Esophagus muscularis mucosa (tissue), 4 donors: ENCODE measurements around the gene ERN1. TPM values are rescaled to one million over a fixed set of nuclear protein-coding genes. Genes with fewer than 3 reads are reported as not detected.

Experiments
- DNase-seq: peaks from one replicate; pipeline ENCODE4 v3.0.0-alpha.2; 2017; ENCODE audit errors: extremely low spot score
- H3K27ac ChIP-seq, 4 donors: fragments of 200-600 bp; sonication (generic); replicated peaks in 1 of 4; 1 replicate in 3 of 4; 2 replicates in 1 of 4; pipeline ENCODE4 v1.5.1; 2016 to 2019; ENCODE audit warnings: mild to moderate bottlenecking in 1 of 4
- H3K27me3 ChIP-seq, 4 donors: fragments of 200-600 bp; sonication (generic); one replicate each; pipeline versions ENCODE4 v1.5.1 to v1.6.0; 2016 to 2019
- H3K36me3 ChIP-seq, 4 donors: fragments of 200-600 bp; sonication (generic); one replicate each; pipeline ENCODE4 v1.5.1; 2016 to 2019
- H3K4me1 ChIP-seq, 4 donors: fragments of 200-600 bp; sonication (generic); one replicate each; pipeline ENCODE4 v1.5.1; 2016 to 2019
- H3K4me3 ChIP-seq, 4 donors: fragments of 200-600 bp; sonication (generic); 1 replicate in 2 of 4; 2 replicates in 2 of 4; pipeline ENCODE4 v1.5.1; 2016 to 2019; ENCODE audit warnings: mild to moderate bottlenecking in 4 of 4, moderate library complexity in 1 of 4
- H3K9me3 ChIP-seq, 4 donors: fragments of 200-600 bp; sonication (generic); 1 replicate in 3 of 4; 2 replicates in 1 of 4; pipeline ENCODE4 v1.5.1; 2016 to 2019
- CTCF ChIP-seq, 3 experiments: fragments of 200-600 bp in 2 of 3; fragments of 450-650 bp in 1 of 3; sonication (generic) in 2 of 3; IDR thresholded peaks; one replicate each; pipeline ENCODE4 v1.5.1; 2017 to 2019; ENCODE audit warnings: antibody characterized with exemption in 3 of 3, mild to moderate bottlenecking in 2 of 3, moderate library complexity in 1 of 3
- EP300 ChIP-seq: sonication (generic); formaldehyde crosslinking; IDR thresholded peaks from one replicate; pipeline ENCODE4 v1.6.1; 2017; ENCODE audit warnings: antibody characterized with exemption
- POLR2A ChIP-seq: fragments of 450-650 bp; IDR thresholded peaks from one replicate; pipeline ENCODE4 v1.6.1; 2017; ENCODE audit warnings: antibody characterized with exemption, moderate library complexity, mild to moderate bottlenecking, low read depth
- POLR2AphosphoS5 ChIP-seq, 2 donors: sonication (generic); formaldehyde crosslinking; IDR thresholded peaks; one replicate each; pipeline ENCODE4 v1.6.1; 2017; ENCODE audit warnings: antibody characterized with exemption in 2 of 2
- WGBS: methylation state at CpG from one replicate; pipeline ENCODE4 v1.1.5; 2018; 5-methylcytosine and 5-hydroxymethylcytosine counted together
- intact Hi-C: fragments of 100-400 bp; cut with DNase I; formaldehyde crosslinking; loops from one replicate; pipeline ENCODE4 v1.15.1; 2023
- total RNA-seq, 4 donors: library from RNA; depleted of rRNA; stranded (reverse); fragments of >200 nt; gene quantifications; one replicate each; pipeline versions ENCODE4 v1.1.0 to v1.2.1, GENCODE V29; 2016

The ERN1 gene
- total RNA-seq, 4 donors from 2014 or later: 6.2 to 11.2 (median 9.3) TPM

DNA sequence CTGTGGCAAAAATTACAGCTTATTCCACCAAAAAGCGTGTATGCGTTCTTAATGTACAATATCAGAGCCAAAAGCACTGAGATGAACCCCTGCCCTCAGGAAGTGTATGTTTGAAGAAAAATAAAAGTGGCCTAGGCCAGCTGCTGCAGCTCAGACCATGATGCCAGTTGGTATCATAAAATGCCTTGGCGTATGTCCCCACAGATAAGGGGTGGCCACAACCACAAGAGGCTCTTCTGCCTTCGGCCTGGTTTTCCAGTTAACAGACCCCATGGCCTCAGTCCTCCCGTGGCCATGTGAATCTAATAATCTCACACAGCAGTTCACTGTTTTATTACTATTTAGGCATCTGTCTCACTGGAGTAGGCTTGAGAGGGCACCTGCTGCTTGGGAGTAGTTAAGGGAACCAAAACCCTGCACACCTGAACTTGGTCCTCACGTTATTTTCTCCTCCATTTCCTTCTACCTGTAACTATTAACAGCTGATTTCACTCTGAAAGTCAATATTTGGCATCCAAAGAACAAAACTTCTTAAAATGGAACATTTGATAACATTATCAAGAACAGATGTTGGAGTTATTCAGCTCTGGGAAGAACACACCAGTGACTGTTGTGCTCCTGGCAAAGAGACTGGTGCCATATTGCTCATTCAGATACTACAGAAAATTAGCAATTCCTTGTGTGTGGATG is 34.8 kb upstream of the ERN1 start:
- H3K9me3 ChIP-seq: no peaks in the 10 kb centered on the region

GRCh38 chr17:64163468-64163867 is 33.5 kb upstream of the ERN1 start:
- intact Hi-C loops: no loop called here
- DNase-seq: no peak
- Histone ChIP-seq H3K27ac (no peak overlapping the region), H3K27me3 (no peaks in the 10 kb centered on the region), H3K4me3 (no peak overlapping the region), H3K36me3 (peaks cover 4 to 33% (median 22%) of the 10 kb centered on the region in 4 donors), H3K4me1 (peaks cover 0 to 7% (median 0%) of the 10 kb centered on the region in 4 donors), H3K9me3 (no peaks in the 10 kb centered on the region)
- TF ChIP-seq POLR2A (no peak), EP300 (no peak)
- 90% methylated on average over 6 of the region's 6 CpGs for WGBS

More for the DNA sequence above, 34.8 kb upstream of the ERN1 start:
- H3K4me1 ChIP-seq: peaks cover 0 to 7% (median 0%) of the 10 kb centered on the region in 4 donors
- 90% methylated on average over 6 of the region's 6 CpGs for WGBS
- no peak overlapping the region for H3K27ac ChIP-seq
- peaks cover 4 to 24% (median 22%) of the 10 kb centered on the region in 4 donors for H3K36me3 ChIP-seq
- no peak overlapping the region for H3K4me3 ChIP-seq
- H3K27me3 ChIP-seq: no peaks in the 10 kb centered on the region
- TF ChIP-seq POLR2A (no peak), CTCF (IDR thresholded peaks at IDR 0.05) (no peak), EP300 (no peak), POLR2AphosphoS5 (IDR thresholded peaks at IDR 0.05) (no peak)
- no peak for DNase-seq
- intact Hi-C loops: no loop called here

- Histone ChIP-seq H3K27ac (no peak overlapping the region), H3K36me3 (peaks cover 4 to 36% (median 22%) of the 10 kb centered on the region in 4 donors), H3K4me1 (peaks cover 0 to 15% (median under 1%) of the 10 kb centered on the region in 4 donors), H3K9me3 (no peaks in the 10 kb centered on the region), H3K27me3 (no peaks in the 10 kb centered on the region), H3K4me3 (no peak overlapping the region)
- 96% methylated on average over 2 of the region's 2 CpGs for WGBS
- DNase-seq: no peak
- intact Hi-C loops: no loop called here
- TF ChIP-seq POLR2A (no peak), CTCF (IDR thresholded peaks at IDR 0.05) (no peak), EP300 (no peak), POLR2AphosphoS5 (IDR thresholded peaks at IDR 0.05) (no peak)
Observed at GRCh38 chr17:64162554-64162953, 32.6 kb upstream of the ERN1 start.

DNA sequence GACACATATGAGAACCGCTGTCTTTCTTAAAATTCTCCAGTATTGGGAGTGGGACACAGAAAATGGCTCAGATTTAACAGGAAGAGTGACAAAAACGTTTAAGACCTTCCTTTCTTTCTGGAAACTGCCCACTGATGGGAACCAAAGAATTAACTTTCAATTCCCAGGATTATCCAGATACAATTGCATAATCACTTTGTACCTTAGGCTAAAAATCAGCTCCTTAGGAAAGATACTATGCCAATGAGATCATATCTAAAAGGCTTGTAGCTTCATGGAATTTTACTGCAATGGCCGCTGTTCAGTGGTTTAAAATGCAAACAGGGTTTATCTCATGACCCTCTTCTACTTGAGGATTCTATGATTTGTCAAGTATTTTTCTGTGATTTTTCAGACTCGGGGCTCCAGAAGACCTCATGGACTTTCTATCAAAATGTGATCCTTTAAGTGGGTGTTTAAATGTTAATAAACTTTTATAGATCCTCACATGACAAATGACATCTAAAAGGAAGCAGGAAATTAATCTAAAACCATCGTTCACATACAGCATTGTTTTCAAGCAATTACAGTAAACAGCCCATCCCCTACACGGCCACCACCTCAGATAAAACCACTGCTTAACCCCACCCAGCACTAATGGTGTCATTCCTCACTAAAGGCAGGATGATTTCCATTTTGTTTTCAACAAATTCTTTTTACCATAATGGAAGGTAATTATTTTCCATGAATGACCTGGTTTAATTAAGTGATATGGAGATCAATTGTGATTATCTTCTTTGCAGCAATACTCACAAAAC is 31.6 kb upstream of the ERN1 start:
- intact Hi-C loops: no loop called here

More for the DNA sequence above, 31.6 kb upstream of the ERN1 start:
- H3K27me3 ChIP-seq: no peaks in the 10 kb centered on the region
- no peak overlapping the region for H3K4me3 ChIP-seq
- TF ChIP-seq EP300 (no peak), POLR2A (no peak), POLR2AphosphoS5 (IDR thresholded peaks at IDR 0.05) (no peak), CTCF (IDR thresholded peaks at IDR 0.05) (no peak)
- H3K36me3 ChIP-seq: peaks cover 4 to 30% (median 16%) of the 10 kb centered on the region in 4 donors
- H3K4me1 ChIP-seq: peaks cover 5 to 25% (median 10%) of the 10 kb centered on the region in 4 donors
- 78% methylated on average over 6 of the region's 6 CpGs for WGBS
- DNase-seq: no peak
- no peak overlapping the region for H3K27ac ChIP-seq
- no peaks in the 10 kb centered on the region for H3K9me3 ChIP-seq
